NCI-H774 (cell line): ENCODE results near the gene TNP2.
A peak's percentile ranks its signal among the peaks of the same experiment; 100 is the strongest.

ENCODE experiments used
- DNase-seq: peaks from one replicate; lab custom pipeline; 2025; lab: John Stamatoyannopoulos, UW

TNP2 gene

GRCh38 chr16:11276896-11277593 is 7.9 kb upstream of the TNP2 start:
- DNase-seq = no peak

DNA sequence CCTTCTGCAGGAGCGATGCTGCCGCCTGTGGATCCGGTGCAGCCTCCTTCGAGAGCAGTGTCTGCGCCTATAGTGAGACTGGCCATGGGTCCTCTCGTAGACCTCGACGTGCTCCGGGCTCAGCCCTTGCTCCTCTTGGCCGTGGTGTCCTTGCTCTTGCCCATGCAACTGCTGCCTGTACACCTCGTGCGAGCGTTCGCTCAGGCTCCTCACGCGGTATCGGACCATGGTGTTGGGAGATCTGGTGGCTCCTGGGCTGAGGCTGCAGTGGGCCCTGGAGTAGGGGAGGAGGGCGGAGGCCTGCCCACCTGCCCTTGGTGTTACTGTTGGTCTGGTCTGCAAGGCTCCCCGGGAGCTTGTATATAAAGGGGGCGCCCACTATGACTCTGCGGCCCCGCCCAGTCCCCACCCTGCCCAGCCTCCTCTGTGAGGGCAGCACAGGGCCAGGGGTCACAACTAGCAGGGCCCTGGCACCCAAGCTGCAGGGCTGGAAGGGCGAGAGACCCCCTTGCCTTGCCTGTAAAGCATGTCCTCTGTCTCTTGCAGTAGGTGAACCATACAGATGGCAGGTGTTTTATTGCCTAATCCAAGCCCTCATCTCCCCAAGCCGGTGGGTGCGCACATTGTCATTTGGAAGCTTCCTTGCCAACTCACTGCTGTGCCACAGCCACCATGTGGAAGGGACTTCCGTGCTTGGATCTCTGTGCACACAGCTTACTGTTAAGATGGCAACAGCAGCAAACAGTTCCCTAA is 7.2 kb upstream of the TNP2 start, which contains the start of gene PRM2:
TSS of gene PRM2 (minus strand) at position 338 of the 753 bp plus-strand sequence. CDS start at position 228, 110 bp downstream.
- DNase-seq = no peak

- DNase-seq = no peak
Measured at GRCh38 chr16:11274964-11275363, 5.8 kb upstream of the TNP2 start.

DNA sequence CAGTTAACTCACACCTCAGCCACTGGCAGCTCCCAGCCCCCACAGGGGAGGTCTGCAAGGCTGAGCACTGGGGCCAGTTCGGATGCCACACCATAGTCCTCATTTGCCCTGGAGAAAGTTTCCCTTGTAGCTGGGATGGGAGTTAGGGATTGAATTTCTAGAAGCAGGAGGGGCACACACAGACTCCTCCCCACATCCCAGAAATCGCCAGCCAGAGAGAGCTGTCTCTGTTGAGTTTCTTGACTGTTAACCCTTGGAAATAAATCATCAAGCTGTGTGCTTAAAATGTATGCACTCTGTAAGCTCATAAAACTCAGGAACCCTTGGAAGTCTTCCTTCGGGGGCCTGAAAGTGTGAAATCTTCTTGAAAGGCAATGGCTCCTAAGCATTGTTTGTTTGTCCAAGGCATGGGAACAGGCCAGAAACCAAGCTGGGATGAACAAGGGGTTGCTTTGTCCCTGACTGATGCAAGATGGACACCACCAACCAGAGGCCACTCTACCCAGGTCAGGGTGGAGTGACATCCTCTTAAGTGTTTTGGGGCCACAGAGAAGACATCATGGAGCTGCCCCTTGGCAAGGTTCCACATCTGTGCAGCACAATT is 4.7 kb upstream of the TNP2 start:
- DNase-seq = no peak

DNA sequence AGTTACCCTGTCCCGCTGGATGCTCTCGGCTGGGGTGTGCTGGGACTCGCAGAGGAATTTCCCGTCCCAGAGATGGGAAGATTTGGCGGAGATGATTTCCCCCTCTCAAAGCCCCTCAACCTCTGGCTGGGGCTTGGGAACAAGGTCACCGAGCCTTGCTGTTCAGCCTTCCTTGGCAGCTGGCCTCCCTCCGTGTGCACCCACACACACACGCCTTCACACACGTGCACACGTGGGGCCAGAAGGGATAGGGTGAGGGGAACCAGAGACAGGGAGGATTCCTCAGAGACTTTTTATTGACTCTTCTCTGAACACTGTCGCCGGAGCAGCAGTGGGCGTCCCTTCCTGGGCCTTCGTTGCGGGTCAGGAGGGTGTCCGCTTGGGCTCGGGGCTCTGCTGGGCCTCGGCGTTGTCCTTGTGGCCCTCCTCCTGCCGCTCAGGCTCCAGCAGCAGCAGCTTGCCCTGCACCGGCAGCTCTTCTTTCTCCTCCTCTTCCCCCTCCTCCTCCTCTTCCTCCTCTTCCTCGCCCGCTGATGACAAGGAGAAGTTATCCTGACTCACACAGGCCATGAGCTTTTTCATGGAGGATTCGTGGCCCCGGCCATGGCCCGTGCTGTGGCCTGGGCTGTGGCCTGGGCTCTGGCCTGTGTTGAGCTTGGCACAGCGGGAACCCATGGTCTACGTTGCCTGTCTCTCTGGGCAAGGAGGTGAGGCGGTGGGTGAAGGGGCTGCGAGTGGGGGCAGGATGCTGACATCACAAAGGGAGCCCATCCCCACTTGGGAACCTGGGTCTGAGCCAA is 4.0 kb upstream of the TNP2 start, which contains the start of gene PRM3:
TSS of gene PRM3 (minus strand) at position 709 of the 800 bp plus-strand sequence. CDS start at position 675, 34 bp downstream.
- no peak for DNase-seq

- DNase-seq = no peak
Measured at GRCh38 chr16:11272484-11272883, 3.4 kb upstream of the TNP2 start.

DNA sequence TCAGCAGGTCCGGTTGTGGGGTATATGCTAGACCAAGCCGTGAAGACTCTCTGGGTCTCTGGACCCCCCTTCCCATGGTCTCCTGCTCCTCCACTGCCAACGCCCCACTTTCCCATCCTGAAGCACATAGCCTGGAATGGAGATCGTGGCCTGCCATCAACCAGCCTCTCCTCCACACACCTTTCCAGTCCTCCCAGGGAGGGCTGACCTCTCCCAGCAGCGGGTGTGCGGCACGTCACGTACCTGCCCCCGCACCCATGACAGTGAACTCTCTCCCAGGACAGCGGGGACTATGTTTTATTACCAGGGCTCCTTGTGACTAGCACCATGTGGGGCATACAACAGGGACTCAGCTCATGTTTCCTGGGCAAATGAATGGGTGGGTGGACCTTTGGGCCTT is 2.5 kb upstream of the TNP2 start:
- no peak for DNase-seq

GRCh38 chr16:11270602-11271162 is 1.6 kb upstream of the TNP2 start:
- no peak for DNase-seq

DNA sequence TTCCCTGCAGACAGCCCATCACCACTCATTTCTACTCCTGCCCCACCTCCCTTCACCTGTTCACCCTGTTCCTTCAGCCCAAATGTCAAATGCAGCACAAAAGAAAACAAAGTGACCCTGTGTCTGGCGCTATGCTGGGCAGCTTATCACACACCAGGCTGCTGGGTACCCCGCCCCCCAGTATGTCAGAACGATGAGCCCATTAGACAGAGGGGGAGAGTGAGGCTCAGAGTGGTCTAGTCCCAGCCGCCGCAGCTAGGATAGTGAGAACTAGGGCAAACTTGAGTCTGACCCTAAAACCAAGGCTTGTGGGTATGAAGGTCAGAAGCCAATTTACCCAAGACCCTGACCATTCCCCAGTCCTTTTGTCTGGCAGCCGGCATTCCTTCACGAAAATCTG is 4.0 kb downstream of the TNP2 start:
- DNase-seq = no peak

GRCh38 chr16:11264155-11264832 is 4.8 kb downstream of the TNP2 start:
- DNase-seq = no peak

DNA sequence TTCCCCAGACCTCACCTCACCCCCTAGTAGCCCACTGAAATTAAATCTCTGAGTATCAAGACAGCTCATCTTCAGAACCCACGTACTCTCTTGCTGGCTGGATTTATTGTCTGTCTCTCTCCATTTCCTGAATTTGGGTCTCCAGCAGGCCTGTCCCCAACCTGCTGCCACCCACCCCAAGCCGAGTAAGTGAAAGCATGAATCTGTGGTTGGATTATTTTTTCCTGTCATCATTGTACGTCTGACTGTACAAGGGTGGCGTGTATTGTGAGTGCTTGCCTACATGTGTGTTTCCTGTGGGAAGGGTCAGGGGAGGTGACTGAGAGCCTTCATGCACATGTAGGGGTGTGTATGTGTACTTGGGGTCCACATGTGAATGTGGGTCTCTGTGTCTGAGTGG is 5.4 kb downstream of the TNP2 start:
- no peak for DNase-seq

- DNase-seq = no peak
Measured at GRCh38 chr16:11262915-11263314, 6.2 kb downstream of the TNP2 start.

DNA sequence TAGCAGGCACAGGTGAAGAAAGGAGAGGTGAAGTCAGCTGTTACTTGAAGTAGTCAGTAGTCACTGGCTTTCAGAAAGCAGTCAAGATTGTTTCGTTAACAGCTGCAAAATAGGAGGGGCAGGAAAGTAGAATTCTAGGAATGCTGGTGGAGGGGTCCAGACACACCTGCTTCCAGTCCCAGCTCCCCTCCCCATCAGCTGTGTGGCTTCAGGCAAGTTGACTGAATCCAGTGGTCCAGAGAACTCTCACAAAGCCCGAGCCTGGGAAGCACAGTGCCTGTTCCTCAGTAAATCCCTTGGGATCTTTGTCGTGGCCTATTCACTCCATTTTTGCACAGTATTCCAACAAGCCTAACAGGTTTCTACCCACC is 8.5 kb downstream of the TNP2 start:
- DNase-seq = no peak

DNA sequence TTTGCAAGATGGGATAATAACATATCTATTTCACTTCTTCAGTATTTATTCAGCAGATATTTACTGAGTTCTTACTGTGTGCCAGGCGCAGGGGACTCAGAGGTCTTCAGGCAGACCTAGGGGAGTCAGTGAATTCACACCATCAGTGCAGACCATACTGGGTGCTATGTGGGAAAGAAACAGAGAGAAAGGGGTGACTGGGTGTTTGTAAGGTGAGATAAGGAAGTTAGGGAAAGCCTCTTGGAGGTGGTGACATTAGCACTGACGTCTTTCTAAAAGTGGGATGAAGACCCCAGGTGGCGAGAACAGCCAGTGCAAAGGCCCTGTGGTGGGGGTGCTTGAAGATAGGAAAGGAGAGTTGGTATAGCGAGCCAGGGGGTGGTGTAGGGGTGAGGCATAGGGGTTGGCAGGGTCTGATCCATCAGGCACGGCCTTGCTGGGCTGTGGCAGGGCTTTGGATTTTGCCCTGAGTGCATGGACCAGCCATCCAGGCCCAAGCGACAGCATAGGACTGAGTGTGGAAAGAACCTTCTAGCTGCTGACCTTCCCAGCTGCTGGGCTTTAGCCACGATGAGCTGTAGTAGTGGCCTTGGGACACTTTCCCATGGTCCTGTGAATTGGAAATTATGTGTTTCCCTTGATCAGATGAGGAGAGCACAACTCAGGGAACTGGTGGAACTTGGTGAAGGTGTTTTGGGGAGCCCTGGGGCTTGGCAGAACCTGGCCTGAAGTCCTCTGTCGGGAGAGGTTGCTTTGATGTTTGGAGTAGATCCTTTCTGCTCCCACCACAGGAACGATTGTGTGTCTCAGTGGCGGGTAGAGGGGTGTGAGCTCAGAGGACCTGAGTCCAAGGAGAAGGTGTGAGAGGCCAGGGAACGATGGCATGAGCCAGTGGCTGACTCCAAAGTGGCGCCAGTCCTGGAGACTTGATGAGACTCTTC is 9.2 kb downstream of the TNP2 start:
- DNase-seq = no peak

DNA sequence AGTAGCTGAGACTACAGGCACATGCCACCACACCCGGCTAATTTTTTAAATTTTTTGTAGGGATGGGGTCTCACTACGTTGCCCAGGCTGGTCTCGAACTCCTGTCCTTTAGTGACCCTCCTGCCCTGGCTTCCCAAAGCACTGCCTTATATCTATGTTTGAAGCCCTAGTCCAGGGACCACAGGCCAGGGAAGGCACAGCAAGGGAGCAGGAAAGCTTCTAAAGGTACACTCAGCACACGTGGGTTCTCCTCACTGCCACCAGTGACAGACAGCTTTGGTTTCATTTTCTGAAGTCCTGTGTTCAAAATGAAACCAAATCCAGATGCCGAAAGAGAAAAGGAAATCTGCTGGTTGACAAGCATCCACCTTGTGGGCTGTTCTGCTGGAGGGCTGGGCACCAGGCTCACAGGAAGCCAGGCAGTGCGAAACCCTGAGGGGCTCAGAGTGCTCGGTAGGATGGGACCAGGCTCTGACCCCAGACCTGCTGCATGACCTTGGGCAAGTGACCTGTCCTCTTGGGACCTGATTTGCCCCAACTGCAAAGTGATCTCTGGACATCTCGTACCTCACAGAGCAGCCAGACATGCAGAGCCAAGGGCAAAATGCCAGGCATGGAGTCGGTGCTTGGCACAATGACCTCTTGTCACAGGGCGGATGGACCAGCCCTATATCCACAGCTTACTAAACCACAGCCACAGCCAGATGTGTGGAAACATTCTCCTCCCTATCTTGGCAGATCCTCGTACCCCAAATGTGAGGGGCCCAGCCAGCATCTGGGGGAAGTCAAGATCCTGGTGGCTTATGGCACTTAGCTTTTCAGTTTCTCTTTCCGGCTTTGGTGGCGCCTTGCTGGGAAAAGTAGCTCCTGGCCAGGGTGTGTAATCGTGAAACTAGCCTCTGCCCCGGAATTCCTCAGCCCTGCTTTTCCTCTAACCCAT is 10.3 kb downstream of the TNP2 start:
- no peak for DNase-seq

DNA sequence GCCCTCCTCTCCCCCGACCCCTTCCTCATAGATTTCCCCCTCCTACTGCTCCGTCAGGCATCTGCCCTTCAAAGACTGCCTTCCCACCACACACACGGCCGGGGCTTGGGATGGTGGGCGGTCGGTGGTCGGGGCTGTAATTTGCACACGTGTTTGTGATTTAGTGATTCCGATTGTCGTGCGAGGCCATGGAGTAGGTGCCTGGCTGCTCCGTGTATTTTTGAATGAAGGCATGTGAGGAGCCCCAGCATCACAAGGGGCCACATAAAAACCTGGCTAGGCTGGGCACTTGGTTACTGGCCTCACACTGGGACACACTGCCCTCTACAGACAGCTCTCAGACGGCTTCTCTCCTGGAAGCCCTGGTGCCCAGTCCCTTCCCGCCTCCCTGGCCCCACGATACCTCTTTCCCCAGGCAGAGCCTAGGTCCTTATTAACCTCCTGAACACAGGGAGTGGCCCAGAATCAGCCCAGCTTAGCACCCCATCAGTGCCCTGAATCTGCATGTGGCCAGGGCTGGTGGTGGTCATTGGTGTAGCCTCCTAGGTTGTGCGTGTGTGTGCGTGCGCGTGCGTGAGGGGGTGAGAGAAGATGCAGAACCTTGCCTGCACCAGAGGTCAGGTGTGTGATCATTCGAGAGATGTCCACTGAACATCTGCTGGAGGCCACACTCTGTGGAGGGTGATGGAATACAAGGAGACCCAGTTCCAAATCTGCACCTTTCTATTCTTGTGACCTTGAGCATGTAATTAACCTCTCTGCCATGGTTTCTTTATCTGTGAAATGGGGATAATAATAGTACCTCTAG is 11.8 kb downstream of the TNP2 start:
- DNase-seq = peak; percentile 75

DNA sequence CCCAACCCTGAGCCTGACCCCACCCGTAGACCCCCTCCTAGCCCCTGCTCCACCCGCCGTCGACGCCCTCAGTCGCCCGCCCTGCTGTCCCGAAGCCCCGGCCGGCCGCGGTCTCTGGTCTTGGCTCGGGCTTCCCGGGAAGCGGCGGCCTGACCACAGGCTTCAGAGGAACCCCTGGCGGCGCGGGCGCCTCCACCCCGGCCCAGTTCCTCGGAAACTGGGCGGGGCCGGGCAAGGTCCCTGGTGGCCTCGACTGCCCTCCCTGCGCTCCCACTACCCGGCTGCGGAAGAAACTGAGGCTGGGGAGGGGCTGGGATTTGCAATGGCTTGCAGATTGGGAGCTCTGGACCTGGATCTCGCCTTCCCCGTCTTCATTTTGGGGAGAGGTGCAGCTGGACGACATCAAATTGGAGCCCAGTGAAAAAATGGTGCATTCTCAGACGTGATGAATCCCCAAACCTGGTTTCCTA is 12.4 kb downstream of the TNP2 start:
- DNase-seq = no peak
